Testis (tissue), 3 donors: ENCODE data around the gene MLANA. TPM values are rescaled to one million over a fixed set of nuclear protein-coding genes. Genes with fewer than 3 reads are reported as not detected.

Experiments
- DNase-seq: peaks from one replicate; pipeline ENCODE4 v3.0.0-alpha.2; 2019
- H3K27ac ChIP-seq, 2 donors: fragments of 200-600 bp; sonication (generic); one replicate each; pipeline ENCODE4 v1.5.1; 2019
- H3K27me3 ChIP-seq: fragments of 200-600 bp; sonication (generic); one replicate; pipeline ENCODE4 v1.5.1; 2019
- H3K36me3 ChIP-seq: fragments of 200-600 bp; sonication (generic); one replicate; pipeline ENCODE4 v1.5.1; 2017; ENCODE audit warnings: low read depth; ENCODE audit errors: missing control alignments
- H3K4me1 ChIP-seq: fragments of 200-600 bp; sonication (generic); one replicate; pipeline ENCODE4 v1.5.1; 2019
- H3K4me3 ChIP-seq, 2 donors: fragments of 200-600 bp; sonication (generic); one replicate each; pipeline ENCODE4 v1.5.1; 2017 to 2019
- H3K9me3 ChIP-seq: fragments of 200-600 bp; sonication (generic); one replicate; pipeline ENCODE4 v1.5.1; 2017
- POLR2A ChIP-seq: fragments of 450-650 bp; IDR thresholded peaks from one replicate; pipeline ENCODE4 v1.6.1; 2017; ENCODE audit warnings: antibody characterized with exemption, mild to moderate bottlenecking, moderate library complexity
- WGBS, 2 donors: methylation state at CpG; one replicate each; pipeline ENCODE4 v1.1.5; 2018; 5-methylcytosine and 5-hydroxymethylcytosine counted together
- intact Hi-C: fragments of 100-400 bp; cut with DNase I; formaldehyde crosslinking; loops from one replicate; pipeline ENCODE4 v1.15.1; 2023; ENCODE audit warnings: low total_unique reads
- polyA plus RNA-seq: library from polyadenylated mRNA; stranded (reverse); fragments of 350-450 nt; fragmentation: Illumina TruSeq; extraction: RNeasy Lipid Tissue Mini Kit (QIAGEN cat#74804); gene quantifications from one replicate; pipeline ENCODE4 v1.2.3, GENCODE V29; 2014; ENCODE audit warnings: low read depth, low replicate concordance; ENCODE audit not compliant: insufficient read depth
- total RNA-seq, 2 donors: library from RNA; depleted of rRNA; stranded (reverse); fragments of >200 nt; gene quantifications; one replicate each; pipeline ENCODE4 v1.2.3, GENCODE V29; 2016
- TF ChIP-seq, protein P1 (sequence below), 3 experiments: fragments of 450-650 bp in 2 of 3; fragments of 200-600 bp in 1 of 3; sonication (generic) in 1 of 3; IDR thresholded peaks; one replicate each; pipeline ENCODE4 v1.5.1; 2016 to 2019; ENCODE audit warnings: antibody characterized with exemption in 3 of 3, mild to moderate bottlenecking in 2 of 3, moderate library complexity in 1 of 3

MLANA gene
- total and polyA plus RNA-seq, 3 donors from 2014 or later: not detected

DNA sequence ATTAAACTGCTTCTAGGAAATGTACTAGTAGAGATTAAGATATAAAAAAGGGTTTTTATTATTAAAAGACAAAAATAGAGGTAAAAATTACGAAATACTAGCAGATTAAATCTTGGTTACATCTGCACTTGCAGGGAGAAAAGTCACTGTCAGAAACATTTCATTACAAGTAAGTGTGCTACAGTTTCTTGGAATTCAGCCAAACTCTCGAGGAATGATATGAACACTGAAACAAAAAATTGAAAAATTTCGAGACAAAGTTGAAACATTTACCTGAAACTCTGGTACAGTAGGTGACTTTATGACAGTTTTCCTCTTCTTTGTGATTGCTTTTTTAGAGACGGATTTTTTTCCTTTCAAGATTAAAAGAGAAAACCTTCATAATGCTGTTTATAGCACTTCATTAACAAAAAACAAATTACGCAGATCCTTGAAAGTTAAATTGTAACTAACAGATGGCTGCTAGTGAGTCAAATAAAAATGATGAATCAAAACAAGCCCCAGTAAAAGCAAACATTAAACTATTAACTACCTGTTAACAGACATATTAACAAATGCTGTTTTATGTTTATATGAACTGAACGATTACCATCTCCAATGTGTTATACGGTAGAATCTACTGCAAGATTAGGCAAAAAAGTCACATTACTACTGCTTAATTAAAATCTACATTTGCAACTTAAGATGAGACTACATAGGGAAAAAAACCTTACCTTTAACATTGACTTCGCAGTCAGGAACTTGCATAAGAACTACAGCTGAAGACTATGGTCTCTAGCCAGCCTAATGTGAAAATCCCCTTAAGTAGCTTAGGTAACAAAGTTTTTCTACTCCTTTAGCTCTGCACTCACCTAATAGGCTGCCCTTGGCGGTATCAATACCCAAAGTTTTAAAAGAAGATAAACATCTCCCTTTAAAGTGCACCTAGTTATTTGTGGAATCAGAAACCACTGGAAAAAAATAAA, 63.3 kb downstream of the MLANA start:
- no peak overlapping the region for H3K27ac ChIP-seq
- no peaks in the 10 kb centered on the region for H3K36me3 ChIP-seq
- intact Hi-C loops: no loop called here
- no peaks in the 10 kb centered on the region for H3K4me1 ChIP-seq
- H3K9me3 ChIP-seq: no peaks in the 10 kb centered on the region
- TF ChIP-seq POLR2A: no peak
- TF ChIP-seq, protein P1, sequence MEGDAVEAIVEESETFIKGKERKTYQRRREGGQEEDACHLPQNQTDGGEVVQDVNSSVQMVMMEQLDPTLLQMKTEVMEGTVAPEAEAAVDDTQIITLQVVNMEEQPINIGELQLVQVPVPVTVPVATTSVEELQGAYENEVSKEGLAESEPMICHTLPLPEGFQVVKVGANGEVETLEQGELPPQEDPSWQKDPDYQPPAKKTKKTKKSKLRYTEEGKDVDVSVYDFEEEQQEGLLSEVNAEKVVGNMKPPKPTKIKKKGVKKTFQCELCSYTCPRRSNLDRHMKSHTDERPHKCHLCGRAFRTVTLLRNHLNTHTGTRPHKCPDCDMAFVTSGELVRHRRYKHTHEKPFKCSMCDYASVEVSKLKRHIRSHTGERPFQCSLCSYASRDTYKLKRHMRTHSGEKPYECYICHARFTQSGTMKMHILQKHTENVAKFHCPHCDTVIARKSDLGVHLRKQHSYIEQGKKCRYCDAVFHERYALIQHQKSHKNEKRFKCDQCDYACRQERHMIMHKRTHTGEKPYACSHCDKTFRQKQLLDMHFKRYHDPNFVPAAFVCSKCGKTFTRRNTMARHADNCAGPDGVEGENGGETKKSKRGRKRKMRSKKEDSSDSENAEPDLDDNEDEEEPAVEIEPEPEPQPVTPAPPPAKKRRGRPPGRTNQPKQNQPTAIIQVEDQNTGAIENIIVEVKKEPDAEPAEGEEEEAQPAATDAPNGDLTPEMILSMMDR (IDR thresholded peaks at IDR 0.05): no peak
- 66 to 70% methylated on average over 9 of the region's 9 CpGs for WGBS, 2 donors
- no peaks in the 10 kb centered on the region for H3K27me3 ChIP-seq
- H3K4me3 ChIP-seq: no peak overlapping the region
- no peak for DNase-seq

DNA sequence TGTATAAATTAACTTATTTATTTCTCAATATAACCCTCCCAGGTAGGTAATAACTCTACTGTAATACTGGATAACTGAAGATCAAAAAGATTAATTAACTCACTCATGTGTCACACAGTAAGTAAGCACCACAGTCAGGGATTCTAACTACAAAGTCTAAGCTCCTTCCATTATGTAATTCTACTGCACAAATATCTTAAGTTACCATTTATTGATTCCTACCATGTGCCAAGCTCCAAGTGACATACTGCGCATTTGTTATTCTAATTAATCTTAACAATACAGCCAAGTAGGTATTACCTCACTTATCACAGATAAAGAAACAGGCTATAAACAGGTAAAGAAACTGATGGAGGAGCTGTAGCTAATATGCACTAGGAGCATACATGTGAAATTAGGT, 66.5 kb downstream of the MLANA start:
- TF ChIP-seq, protein P1 (IDR thresholded peaks at IDR 0.05): no peak
- no peak for TF ChIP-seq POLR2A
- WGBS, 2 donors: 100% methylated on average over 1 of the region's 1 CpG
- Histone ChIP-seq H3K36me3 (no peaks in the 10 kb centered on the region), H3K4me1 (no peaks in the 10 kb centered on the region), H3K27me3 (no peaks in the 10 kb centered on the region), H3K4me3 (no peak overlapping the region), H3K9me3 (no peaks in the 10 kb centered on the region), H3K27ac (no peak overlapping the region)
- DNase-seq: no peak
- intact Hi-C loops: no loop called here

DNA sequence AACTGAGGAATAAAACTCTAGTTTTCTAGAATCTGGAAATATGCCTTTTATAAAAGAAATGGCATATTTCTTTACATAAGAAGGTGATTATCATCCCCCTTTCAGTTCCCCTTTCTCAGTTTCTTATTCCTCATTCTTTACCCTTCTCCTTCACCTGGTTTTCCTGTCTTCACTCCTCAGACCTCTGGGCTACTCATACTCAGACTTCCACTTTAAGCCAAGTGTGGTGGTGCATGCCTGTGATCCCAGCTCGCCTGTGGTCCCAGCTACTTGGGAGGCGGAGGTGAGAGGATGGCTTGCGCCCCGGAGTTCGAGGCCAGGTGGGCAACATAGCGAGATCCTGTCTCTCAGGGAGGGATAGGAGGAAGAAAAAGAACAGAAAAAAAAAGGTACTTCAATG, 67.6 kb downstream of the MLANA start:
- no peak for TF ChIP-seq POLR2A
- DNase-seq: no peak
- Histone ChIP-seq H3K9me3 (no peaks in the 10 kb centered on the region), H3K4me3 (no peak overlapping the region), H3K27me3 (no peaks in the 10 kb centered on the region), H3K4me1 (no peaks in the 10 kb centered on the region), H3K27ac (no peak overlapping the region), H3K36me3 (no peaks in the 10 kb centered on the region)
- WGBS, 2 donors: 92 to 94% methylated on average over 6 of the region's 6 CpGs
- intact Hi-C loops: no loop called here

Other genes with a start within 250 kb of the MLANA start
- 10 to 100 TPM; 25.7 to 28.9 TPM for gene ERMP1, start 57.8 kb upstream of the MLANA start, total RNA-seq
- gene ERMP1, start 57.8 kb upstream of the MLANA start, polyA plus RNA-seq: 28.4 TPM
- gene RANBP6, start 124.7 kb downstream of the MLANA start, total RNA-seq: 10 to 100 TPM; 13.8 to 16.0 TPM
- gene RANBP6, start 124.7 kb downstream of the MLANA start, polyA plus RNA-seq: 6.9 TPM